Parathyroid adenoma (tissue), 2 donors: ENCODE results near the gene TMEM50B.

Experiments used
- H2AFZ ChIP-seq: fragments of 300-600 bp; sonication (generic); one replicate; pipeline ENCODE4 v1.7.0; 2017; ENCODE audit warnings: antibody characterized with exemption, mild to moderate bottlenecking
- H3K27ac ChIP-seq: fragments of 300-600 bp; sonication (generic); one replicate; pipeline ENCODE4 v1.7.0; 2017
- H3K27me3 ChIP-seq: fragments of 300-600 bp; sonication (generic); one replicate; pipeline ENCODE4 v1.7.0; 2017; ENCODE audit warnings: low read length; ENCODE audit not compliant: control insufficient read depth, insufficient read depth
- H3K36me3 ChIP-seq: fragments of 300-600 bp; sonication (generic); one replicate; pipeline ENCODE4 v1.7.0; 2017; ENCODE audit warnings: low read length; ENCODE audit not compliant: control insufficient read depth, insufficient read depth
- H3K4me1 ChIP-seq: fragments of 300-600 bp; sonication (generic); one replicate; pipeline ENCODE4 v1.7.0; 2017; ENCODE audit warnings: control low read depth
- H3K4me2 ChIP-seq: fragments of 300-600 bp; sonication (generic); one replicate; pipeline ENCODE4 v1.7.0; 2017; ENCODE audit warnings: low read length
- H3K4me3 ChIP-seq: fragments of 300-600 bp; sonication (generic); one replicate; pipeline ENCODE4 v1.7.0; 2017; ENCODE audit warnings: low read depth, low read length
- H3K79me2 ChIP-seq: fragments of 300-600 bp; sonication (generic); one replicate; pipeline ENCODE4 v1.7.0; 2017; ENCODE audit warnings: control low read depth
- H3K9ac ChIP-seq: fragments of 300-600 bp; sonication (generic); one replicate; pipeline ENCODE4 v1.7.0; 2017; ENCODE audit warnings: mild to moderate bottlenecking
- H3K9me3 ChIP-seq: fragments of 300-600 bp; sonication (generic); one replicate; pipeline ENCODE4 v1.7.0; 2017; ENCODE audit warnings: low read length; ENCODE audit not compliant: control insufficient read depth
- TF ChIP-seq, protein P1 (sequence below): fragments of 300-600 bp; sonication (generic); IDR thresholded peaks from one replicate; pipeline ENCODE4 v1.7.0; 2017; ENCODE audit warnings: antibody characterized with exemption, mild to moderate bottlenecking
- donor health status: primary hyperparathyroidism.

Gene TMEM50B

DNA sequence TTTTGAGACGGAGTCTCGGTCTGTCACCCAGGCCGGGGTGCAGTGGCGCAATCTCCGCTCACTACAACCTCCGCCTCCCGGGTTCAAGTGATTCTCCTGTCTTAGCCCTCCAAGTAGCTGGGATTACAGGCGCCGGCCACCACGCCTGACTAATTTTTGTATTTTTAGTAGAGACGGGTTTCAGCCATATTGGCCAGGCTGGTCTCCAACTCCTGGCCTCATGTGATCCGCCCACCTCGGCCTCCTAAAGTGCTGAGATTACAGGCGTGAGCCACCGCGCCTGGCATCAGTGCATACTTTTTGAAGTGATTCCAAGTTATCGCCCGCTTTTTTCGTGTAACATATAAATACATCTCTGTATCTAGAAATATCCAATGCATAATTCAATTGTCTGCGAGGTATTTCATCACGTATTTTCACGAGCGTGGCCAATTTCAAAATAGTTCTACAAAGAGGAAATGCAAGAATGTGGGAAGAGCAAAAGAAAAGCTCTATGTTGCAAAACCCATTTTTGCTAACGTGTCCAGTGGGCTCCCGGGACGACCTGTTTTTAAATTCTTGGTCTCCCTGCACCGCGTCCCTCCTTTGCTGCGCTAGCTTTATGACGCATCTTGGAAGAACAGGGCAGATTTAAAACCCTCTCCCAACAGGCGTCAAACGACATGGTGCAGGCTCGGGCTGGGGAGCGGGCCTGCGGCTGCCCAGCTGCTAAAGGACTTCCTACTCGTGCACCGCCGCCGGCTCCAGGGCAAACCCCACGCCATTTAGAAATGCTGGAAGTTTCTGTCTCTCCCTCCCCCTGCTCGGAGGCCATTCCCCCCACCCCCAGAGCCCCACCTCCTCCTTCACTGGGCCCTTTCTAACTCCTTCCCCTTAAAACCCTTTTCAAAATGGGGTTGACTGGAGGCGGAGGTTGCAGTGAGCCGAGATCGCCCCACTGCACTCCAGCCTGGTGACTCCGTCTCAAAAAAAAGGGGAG lies 77.5 kb downstream of the TMEM50B start:
- Histone ChIP-seq H3K36me3 (no peaks in the 10 kb centered on the region), H3K27me3 (no peaks in the 10 kb centered on the region), H3K4me1 (no peaks in the 10 kb centered on the region), H3K9ac (no peak overlapping the region), H3K4me2 (peak overlapping the region; percentile 61), H3K79me2 (peaks cover 8% of the 10 kb centered on the region), H2AFZ (peak overlapping the region; percentile 43), H3K4me3 (peak overlapping the region; percentile 36), H3K9me3 (no peaks in the 10 kb centered on the region), H3K27ac (no peak overlapping the region)
- TF ChIP-seq, protein P1, sequence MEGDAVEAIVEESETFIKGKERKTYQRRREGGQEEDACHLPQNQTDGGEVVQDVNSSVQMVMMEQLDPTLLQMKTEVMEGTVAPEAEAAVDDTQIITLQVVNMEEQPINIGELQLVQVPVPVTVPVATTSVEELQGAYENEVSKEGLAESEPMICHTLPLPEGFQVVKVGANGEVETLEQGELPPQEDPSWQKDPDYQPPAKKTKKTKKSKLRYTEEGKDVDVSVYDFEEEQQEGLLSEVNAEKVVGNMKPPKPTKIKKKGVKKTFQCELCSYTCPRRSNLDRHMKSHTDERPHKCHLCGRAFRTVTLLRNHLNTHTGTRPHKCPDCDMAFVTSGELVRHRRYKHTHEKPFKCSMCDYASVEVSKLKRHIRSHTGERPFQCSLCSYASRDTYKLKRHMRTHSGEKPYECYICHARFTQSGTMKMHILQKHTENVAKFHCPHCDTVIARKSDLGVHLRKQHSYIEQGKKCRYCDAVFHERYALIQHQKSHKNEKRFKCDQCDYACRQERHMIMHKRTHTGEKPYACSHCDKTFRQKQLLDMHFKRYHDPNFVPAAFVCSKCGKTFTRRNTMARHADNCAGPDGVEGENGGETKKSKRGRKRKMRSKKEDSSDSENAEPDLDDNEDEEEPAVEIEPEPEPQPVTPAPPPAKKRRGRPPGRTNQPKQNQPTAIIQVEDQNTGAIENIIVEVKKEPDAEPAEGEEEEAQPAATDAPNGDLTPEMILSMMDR, result no peak

DNA sequence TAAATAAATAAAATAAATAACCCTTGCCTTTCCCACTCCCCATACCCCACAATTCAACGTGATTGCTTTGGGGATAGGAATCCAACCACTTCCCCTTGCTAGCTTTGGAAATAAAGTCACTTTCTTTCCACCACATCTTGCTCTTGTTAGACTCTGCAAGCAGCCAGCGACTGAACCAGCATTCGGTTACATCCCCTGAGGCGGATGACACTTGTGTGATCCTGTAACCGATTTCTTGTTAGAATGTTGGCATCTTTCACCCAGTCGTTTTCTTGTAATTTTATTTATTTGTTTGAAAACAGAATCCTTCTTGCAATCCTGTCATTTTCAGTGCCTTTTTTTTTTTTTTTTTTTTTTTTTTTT lies 78.2 kb downstream of the TMEM50B start:
- H3K27me3 ChIP-seq, result no peaks in the 10 kb centered on the region
- H2AFZ ChIP-seq, result no peak overlapping the region
- H3K4me1 ChIP-seq, result no peaks in the 10 kb centered on the region
- no peak overlapping the region for H3K27ac ChIP-seq
- H3K9me3 ChIP-seq, result no peaks in the 10 kb centered on the region
- H3K4me3 ChIP-seq, result no peak overlapping the region
- no peak overlapping the region for H3K9ac ChIP-seq
- no peak overlapping the region for H3K4me2 ChIP-seq
- TF ChIP-seq, protein P1, result no peak
- no peaks in the 10 kb centered on the region for H3K36me3 ChIP-seq
- peaks cover 6% of the 10 kb centered on the region for H3K79me2 ChIP-seq
